ENCODE measurements around the gene LRCH2.

Gene LRCH2

DNA sequence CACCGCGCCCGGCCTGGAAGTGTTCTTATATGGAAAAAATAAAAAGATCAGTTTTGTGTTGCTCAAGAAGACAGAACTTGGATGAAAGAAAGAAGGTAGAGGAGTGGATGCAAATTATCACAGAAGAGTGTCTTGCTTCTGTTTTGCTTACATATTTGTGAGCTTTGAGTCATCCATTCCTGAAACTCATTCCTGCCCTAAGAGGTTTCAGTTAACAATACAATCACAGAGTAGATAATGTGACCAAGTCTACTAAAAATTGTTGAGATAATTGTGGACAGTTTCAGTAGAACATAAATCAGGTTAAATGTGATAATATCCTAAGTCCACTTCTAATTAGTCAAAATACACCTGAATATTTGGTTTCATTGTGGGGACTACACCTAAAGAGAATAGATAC, 26.4 kb upstream of the LRCH2 start:
- CTCF ChIA-PET = interaction anchor here (0.6 kb wide), 1 partner anchor 296 kb away, joined by 5 read pairs; no protein-coding TSS in a partner anchor
- POLR2A ChIA-PET = interaction anchor here (1.4 to 1.7 kb wide), 2 partner anchors 10 to 39 kb away, joined by 4 to 6 read pairs; no protein-coding TSS in a partner anchor
- TF ChIP-seq L3MBTL2 (conservative IDR thresholded peaks at IDR 0.05) (no peak), CTBP1 (IDR thresholded peaks at IDR 0.05; ENCODE audit: borderline replicate concordance) (no peak)
- no peak for DNase-seq (ENCODE audit: extremely low spot score)

DNA sequence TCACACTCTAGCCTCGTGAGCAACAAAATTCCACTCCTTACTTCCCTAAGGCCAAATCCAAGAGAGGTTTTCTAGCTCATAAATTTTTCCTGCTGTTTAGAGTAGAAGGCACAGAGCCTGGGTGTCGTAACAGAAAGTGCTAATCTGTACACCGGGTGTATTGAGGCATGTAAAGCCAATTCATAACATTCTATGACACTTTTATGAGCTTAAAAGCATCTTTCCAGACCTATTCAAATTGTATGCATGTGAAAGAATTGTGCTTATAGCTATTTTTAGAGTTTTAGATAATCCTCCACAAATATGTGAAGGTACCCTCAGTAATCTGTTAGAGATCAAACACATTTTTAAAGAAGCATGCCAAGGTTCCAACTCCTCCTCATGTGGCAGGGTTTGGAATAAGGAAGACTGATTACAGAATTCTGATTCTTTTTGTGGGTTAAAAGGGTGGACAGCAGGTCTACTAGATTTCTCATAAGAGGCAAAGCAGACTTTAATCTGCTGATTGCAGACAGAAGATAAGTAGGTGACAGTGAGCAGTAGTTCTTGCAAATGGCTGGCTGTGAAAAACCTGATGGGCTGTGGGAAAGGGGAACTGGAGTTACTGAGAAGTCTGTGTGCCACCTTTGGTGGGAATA, 25.5 kb upstream of the LRCH2 start:
- TF ChIP-seq, protein P1, sequence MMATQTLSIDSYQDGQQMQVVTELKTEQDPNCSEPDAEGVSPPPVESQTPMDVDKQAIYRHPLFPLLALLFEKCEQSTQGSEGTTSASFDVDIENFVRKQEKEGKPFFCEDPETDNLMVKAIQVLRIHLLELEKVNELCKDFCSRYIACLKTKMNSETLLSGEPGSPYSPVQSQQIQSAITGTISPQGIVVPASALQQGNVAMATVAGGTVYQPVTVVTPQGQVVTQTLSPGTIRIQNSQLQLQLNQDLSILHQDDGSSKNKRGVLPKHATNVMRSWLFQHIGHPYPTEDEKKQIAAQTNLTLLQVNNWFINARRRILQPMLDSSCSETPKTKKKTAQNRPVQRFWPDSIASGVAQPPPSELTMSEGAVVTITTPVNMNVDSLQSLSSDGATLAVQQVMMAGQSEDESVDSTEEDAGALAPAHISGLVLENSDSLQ (IDR thresholded peaks at IDR 0.05) = peak; percentile 90
- TF ChIP-seq CTBP1 (IDR thresholded peaks at IDR 0.05; ENCODE audit: borderline replicate concordance) = peak; percentile 58
- TF ChIP-seq ARNT (IDR thresholded peaks at IDR 0.05) = no peak
- no peak for TF ChIP-seq SUZ12 (IDR thresholded peaks at IDR 0.05)
- TF ChIP-seq SP1 (IDR thresholded peaks at IDR 0.05) = no peak
- no peak for TF ChIP-seq NFRKB (IDR thresholded peaks at IDR 0.05)
- DNase-seq (ENCODE audit: extremely low spot score) = peak; percentile 48
- ChIA-PET POLR2A (interaction anchor here (0.9 to 1.7 kb wide), 3 partner anchors 9 to 40 kb away, joined by 3 to 6 read pairs (median 4); no protein-coding TSS in a partner anchor), CTCF (interaction anchor here (0.7 kb wide), 1 partner anchor 106 kb away, joined by 3 read pairs; no protein-coding TSS in a partner anchor)

- DNase-seq (ENCODE audit: extremely low spot score) = no peak
- POLR2A ChIA-PET = no interaction called here
- no peak for TF ChIP-seq BHLHE40 (IDR thresholded peaks at IDR 0.05; ENCODE audit: borderline replicate concordance)
- TF ChIP-seq TARDBP (IDR thresholded peaks at IDR 0.05) = no peak
- TF ChIP-seq NFRKB (IDR thresholded peaks at IDR 0.05) = no peak
- no peak for TF ChIP-seq CTBP1 (IDR thresholded peaks at IDR 0.05; ENCODE audit: borderline replicate concordance)
- no peak for TF ChIP-seq SUZ12 (IDR thresholded peaks at IDR 0.05)
- no peak for TF ChIP-seq FOXA1 (IDR thresholded peaks at IDR 0.05)
- no peak for TF ChIP-seq FOXK2 (IDR thresholded peaks at IDR 0.05)
- no peak for TF ChIP-seq ARNT (IDR thresholded peaks at IDR 0.05)
- TF ChIP-seq ELF4 (IDR thresholded peaks at IDR 0.05) = no peak
- CTCF ChIA-PET = no interaction called here
These were observed 23.8 kb upstream of the LRCH2 start for GRCh38 chrX:115257711-115258110.

DNA sequence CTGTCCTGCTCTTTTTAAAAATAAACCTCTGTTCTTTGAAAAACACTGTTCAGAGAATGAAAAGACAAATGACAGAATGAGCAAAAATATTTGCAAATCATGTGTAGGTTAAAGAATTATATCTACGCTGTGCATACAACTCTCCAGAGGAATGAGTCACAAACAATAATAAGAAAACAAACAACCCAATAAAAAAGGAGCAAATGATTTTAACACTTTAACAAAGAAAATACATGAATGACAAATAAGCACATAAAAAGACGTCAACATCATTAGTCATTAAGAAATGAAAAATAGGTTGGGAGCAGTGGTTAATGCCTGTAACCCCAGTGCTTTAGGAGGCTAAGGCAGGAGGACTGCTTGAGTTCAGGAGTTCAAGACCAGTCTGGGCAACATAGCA, 21.1 kb upstream of the LRCH2 start:
- POLR2A ChIA-PET = no interaction called here

GRCh38 chrX:115251458-115252233, 17.8 kb upstream of the LRCH2 start:
- no peak for DNase-seq (ENCODE audit: extremely low spot score)
- POLR2A ChIA-PET = no interaction called here
- CTCF ChIA-PET = interaction anchor here (0.7 kb wide), 1 partner anchor 76 kb away, joined by 5 read pairs; no protein-coding TSS in a partner anchor
- no peak for TF ChIP-seq HDGF (IDR thresholded peaks at IDR 0.05; ENCODE audit: borderline replicate concordance)
- TF ChIP-seq NFRKB (IDR thresholded peaks at IDR 0.05) = no peak
- TF ChIP-seq BHLHE40 (IDR thresholded peaks at IDR 0.05; ENCODE audit: borderline replicate concordance) = no peak
- no peak for TF ChIP-seq ELF4 (IDR thresholded peaks at IDR 0.05)
- TF ChIP-seq SP1 (IDR thresholded peaks at IDR 0.05) = no peak
- TF ChIP-seq L3MBTL2 (conservative IDR thresholded peaks at IDR 0.05) = no peak
- no peak for TF ChIP-seq TARDBP (IDR thresholded peaks at IDR 0.05)
- TF ChIP-seq SUZ12 (IDR thresholded peaks at IDR 0.05) = no peak
- TF ChIP-seq ZNF384 (IDR thresholded peaks at IDR 0.05) = no peak

More for the DNA sequence above, 21.1 kb upstream of the LRCH2 start:
- CTCF ChIA-PET = interaction anchor here (0.6 kb wide), 1 partner anchor 27 kb away, joined by 3 read pairs; no protein-coding TSS in a partner anchor
- TF ChIP-seq NFRKB (IDR thresholded peaks at IDR 0.05) (no peak), FOXA1 (IDR thresholded peaks at IDR 0.05) (no peak), BHLHE40 (IDR thresholded peaks at IDR 0.05; ENCODE audit: borderline replicate concordance) (no peak), ZNF384 (IDR thresholded peaks at IDR 0.05) (no peak), FOXM1 (IDR thresholded peaks at IDR 0.05; ENCODE audit: borderline replicate concordance) (no peak), SUZ12 (IDR thresholded peaks at IDR 0.05) (no peak), SP1 (IDR thresholded peaks at IDR 0.05) (no peak), TARDBP (IDR thresholded peaks at IDR 0.05) (no peak), ARNT (IDR thresholded peaks at IDR 0.05) (no peak), CTBP1 (IDR thresholded peaks at IDR 0.05; ENCODE audit: borderline replicate concordance) (no peak), FOXK2 (IDR thresholded peaks at IDR 0.05) (no peak), L3MBTL2 (conservative IDR thresholded peaks at IDR 0.05) (no peak), ELF4 (IDR thresholded peaks at IDR 0.05) (no peak)
- TF ChIP-seq, protein P1 (IDR thresholded peaks at IDR 0.05) = no peak
- DNase-seq (ENCODE audit: extremely low spot score) = no peak

DNA sequence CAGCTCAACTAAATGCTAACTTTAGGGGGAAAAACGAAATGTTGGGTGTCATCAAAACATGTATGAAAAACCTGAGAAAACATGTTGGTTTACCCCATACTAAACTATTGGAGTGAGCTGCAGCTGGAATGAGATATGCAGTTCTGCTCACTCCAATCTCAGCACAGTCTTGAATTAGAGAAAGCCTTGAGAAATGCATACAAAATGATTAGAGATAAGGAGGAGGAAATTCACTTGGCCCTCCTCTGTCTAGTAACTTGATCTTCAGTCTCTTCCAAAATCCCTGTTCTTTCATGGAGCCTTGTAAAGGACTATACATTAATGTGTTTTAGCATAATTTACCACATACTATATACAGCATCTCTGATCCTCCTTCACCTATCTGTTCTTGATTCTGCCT, 3.2 kb upstream of the LRCH2 start:
- ChIA-PET CTCF (no interaction called here), POLR2A (no interaction called here)
- no peak for TF ChIP-seq LEF1 (IDR thresholded peaks at IDR 0.05; ENCODE audit: borderline replicate concordance)
- no peak for TF ChIP-seq FOXK2 (IDR thresholded peaks at IDR 0.05)
- TF ChIP-seq CTBP1 (IDR thresholded peaks at IDR 0.05; ENCODE audit: borderline replicate concordance) = no peak
- TF ChIP-seq SUZ12 (IDR thresholded peaks at IDR 0.05) = no peak
- TF ChIP-seq ZNF384 (IDR thresholded peaks at IDR 0.05) = no peak
- TF ChIP-seq, protein P1 (IDR thresholded peaks at IDR 0.05) = no peak
- no peak for TF ChIP-seq FOXM1 (IDR thresholded peaks at IDR 0.05; ENCODE audit: borderline replicate concordance)
- TF ChIP-seq L3MBTL2 (conservative IDR thresholded peaks at IDR 0.05) = no peak
- TF ChIP-seq FOXA1 (IDR thresholded peaks at IDR 0.05) = no peak
- TF ChIP-seq HDGF (IDR thresholded peaks at IDR 0.05; ENCODE audit: borderline replicate concordance) = no peak
- TF ChIP-seq ARNT (IDR thresholded peaks at IDR 0.05) = no peak
- TF ChIP-seq BHLHE40 (IDR thresholded peaks at IDR 0.05; ENCODE audit: borderline replicate concordance) = no peak
- DNase-seq (ENCODE audit: extremely low spot score) = no peak
